Measurements from ENCODE around the gene EVL.

EVL gene

DNA sequence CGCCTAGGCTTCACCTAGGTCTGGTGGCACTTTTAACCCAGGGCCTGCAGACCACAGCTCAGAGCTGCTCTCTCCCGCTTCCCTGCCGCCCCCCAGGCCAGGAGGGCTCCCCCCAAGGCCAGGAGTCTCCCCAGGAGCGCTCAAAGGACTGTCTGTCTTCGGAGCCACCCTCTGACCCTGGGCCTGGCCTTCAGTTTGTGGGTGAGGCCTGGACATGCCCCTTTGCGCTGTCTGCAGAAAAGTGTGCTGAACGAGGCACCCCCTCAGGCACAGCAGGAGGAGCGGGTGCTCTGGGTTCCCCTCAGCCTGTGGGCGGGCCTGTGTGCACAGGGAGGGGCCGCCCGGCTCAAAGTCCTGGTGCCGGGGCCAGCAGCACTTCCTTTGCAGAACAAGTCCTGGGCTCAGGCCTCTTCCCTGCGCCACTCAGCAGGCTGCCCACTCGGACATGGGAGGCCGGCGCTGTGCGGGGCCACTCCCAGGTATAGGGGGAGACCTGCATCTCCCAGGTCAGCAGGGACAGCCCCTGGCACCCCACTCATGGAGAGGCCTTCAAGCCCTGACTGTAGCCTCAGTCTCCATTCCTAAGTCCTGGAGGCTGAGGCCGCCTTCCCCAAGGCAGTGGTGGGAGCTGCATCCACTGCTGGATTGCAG, 79.9 kb downstream of the EVL start:
- no peak for TF ChIP-seq TAF1 (IDR thresholded peaks at IDR 0.05; ENCODE audit: low read depth, low read length)
- TF ChIP-seq POLR2A (IDR thresholded peaks at IDR 0.05; ENCODE audit: low read depth, low read length): no peak
- no peak for TF ChIP-seq POU2F2 (IDR thresholded peaks at IDR 0.05; ENCODE audit: low read depth, low read length)
- TF ChIP-seq SPI1 (IDR thresholded peaks at IDR 0.05; ENCODE audit: low read depth, low read length): no peak
- TF ChIP-seq POLR2AphosphoS5 (IDR thresholded peaks at IDR 0.05; ENCODE audit: low read depth, low read length): no peak
- no peak for TF ChIP-seq PAX5 (IDR thresholded peaks at IDR 0.05; ENCODE audit: insufficient read depth, low read length, severe bottlenecking)
- FAIRE-seq (no peak), DNase-seq (ENCODE audit: insufficient read length, low spot score) (no peak)

DNA sequence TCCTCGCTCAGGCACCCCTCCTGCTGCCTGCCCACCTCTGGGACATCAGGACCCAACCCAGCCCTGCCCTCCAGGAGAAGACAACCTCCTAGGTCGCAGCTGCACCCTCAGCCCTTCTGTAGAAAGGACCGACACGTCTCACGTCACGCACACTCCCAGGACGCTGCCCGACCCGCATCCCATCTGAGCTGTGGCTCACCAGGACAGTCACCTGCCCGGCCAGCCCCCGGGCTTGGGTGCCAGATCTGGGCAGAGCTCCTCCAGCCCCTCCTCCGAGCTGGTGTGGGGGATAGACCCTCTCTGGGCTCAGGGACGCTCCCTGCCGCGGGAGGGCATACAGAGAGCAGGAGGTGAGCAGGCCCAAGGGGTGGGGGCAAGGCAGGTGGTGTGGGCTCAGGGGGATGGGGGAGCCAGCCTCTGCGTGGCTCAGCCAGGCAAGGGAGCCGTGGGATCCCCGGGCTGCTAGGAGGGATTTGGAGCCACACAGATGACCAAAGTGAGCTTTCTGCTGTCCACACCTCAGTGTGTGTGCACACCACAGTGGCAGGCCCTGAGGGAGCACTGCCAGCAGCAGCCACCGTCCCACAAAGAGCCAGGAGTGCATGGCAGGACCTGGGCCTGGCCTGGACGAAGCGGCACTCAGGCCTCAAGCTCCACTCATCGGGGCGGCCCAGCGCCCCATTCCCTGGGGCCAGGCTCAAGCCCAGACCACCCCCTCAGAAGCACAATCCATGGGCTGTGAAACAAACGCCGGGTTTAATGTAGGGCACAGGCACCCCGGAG, 80.7 kb downstream of the EVL start:
- DNase-seq (ENCODE audit: insufficient read length, low spot score) (no peak), FAIRE-seq (no peak)
- TF ChIP-seq TAF1 (IDR thresholded peaks at IDR 0.05; ENCODE audit: low read depth, low read length) (no peak), PAX5 (IDR thresholded peaks at IDR 0.05; ENCODE audit: insufficient read depth, low read length, severe bottlenecking) (no peak), POLR2A (IDR thresholded peaks at IDR 0.05; ENCODE audit: low read depth, low read length) (no peak), POU2F2 (IDR thresholded peaks at IDR 0.05; ENCODE audit: low read depth, low read length) (no peak), SPI1 (IDR thresholded peaks at IDR 0.05; ENCODE audit: low read depth, low read length) (no peak), POLR2AphosphoS5 (IDR thresholded peaks at IDR 0.05; ENCODE audit: low read depth, low read length) (no peak)

DNA sequence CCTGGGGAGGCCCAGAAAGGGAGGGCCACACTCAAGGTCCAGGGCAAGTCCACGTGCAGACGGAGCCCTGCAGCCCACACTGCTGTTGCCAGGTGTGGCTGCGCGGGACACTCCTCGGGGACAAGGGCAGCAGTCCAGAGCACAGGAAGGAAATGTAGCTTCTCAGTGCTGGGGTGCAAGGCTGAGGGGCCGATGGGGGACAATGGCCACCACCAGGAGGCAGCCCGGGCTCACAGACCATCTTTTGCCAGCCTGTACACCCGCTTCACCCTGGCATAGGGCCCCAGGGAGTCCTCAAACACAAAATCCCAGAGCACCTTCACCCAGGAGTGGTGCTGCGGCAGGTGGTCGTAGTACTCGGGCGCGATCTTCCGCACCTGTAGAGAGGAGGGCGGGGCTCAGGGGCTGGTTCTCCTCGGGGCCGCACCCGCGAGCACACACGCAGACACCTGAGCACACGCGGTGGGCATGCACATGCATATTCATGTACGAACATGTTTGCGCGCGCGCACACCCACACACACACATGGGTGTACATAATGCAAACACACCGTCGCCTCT, 81.4 kb downstream of the EVL start:
- peak; percentile 42; the same call in 1 of the 2 replicates for TF ChIP-seq POU2F2 (IDR thresholded peaks at IDR 0.05; ENCODE audit: low read depth, low read length)
- TF ChIP-seq POLR2A (IDR thresholded peaks at IDR 0.05; ENCODE audit: low read depth, low read length): no peak
- no peak for DNase-seq (ENCODE audit: insufficient read length, low spot score)
- FAIRE-seq: no peak

DNA sequence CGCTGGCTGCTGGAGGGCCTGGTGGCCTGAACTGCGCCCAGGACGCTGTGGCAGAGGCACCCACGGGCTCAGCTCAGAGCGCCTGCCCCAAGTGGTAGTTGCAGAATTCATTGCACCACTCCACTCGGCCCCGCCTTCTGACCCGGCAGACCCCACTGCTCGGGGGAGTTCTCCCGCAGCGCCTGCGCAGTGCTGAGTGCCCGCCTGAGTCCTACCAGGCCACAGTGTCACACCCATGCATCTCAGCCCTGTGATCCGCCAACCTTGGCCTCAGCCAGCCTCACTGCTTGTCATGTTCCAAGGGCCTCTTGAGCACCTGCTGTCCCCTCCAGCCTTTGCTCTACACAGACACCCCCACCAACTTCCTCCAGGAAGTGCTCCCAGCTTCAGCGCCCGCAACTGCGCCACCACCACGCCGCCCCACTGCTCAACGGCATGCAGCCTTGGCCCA, 82.0 kb downstream of the EVL start:
- FAIRE-seq: peak; percentile 86
- peak; percentile 65 for DNase-seq (ENCODE audit: insufficient read length, low spot score)
- TF ChIP-seq POU2F2 (IDR thresholded peaks at IDR 0.05; ENCODE audit: low read depth, low read length): no peak
- TF ChIP-seq SPI1 (IDR thresholded peaks at IDR 0.05; ENCODE audit: low read depth, low read length): no peak
- no peak for TF ChIP-seq POLR2AphosphoS5 (IDR thresholded peaks at IDR 0.05; ENCODE audit: low read depth, low read length)
- TF ChIP-seq TAF1 (IDR thresholded peaks at IDR 0.05; ENCODE audit: low read depth, low read length): no peak
- no peak for TF ChIP-seq PAX5 (IDR thresholded peaks at IDR 0.05; ENCODE audit: insufficient read depth, low read length, severe bottlenecking)
- TF ChIP-seq POLR2A (IDR thresholded peaks at IDR 0.05; ENCODE audit: low read depth, low read length): no peak

DNA sequence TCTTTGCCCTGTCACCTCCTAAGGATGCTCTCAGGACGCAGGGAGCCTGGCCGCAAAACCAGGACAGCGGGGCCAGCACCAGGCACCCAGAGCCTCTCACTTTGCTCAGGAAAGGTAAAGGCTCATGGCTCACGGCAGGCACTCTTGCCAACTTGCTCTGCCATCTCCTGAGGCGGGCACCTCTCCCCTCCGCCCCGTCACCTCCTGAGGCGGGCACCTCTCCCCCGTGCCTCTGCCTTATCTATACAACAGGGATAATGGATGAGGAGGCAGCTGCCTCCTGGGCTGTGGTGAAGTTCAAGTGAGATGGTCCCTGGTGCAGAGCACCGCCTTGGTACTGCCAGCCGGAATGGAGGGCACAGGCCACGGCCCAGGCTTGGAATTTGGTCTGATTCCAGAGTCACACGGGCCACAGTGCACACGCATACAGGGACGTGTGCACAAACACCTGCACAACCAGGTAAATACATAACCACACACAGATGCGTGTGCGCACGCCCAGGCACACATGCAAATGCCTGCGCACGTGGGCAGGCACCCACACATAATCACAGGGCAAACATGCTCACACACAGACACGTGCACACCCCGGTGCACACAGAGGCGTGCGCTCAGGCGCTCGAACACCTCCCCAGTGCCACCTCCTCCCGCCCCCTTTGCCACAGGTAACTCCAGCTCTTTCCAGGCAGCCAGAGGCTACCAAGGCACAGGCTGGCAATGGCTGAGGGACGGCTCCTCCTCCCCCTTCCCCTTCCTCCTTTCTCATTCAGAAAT, 82.7 kb downstream of the EVL start:
- TF ChIP-seq POU2F2 (IDR thresholded peaks at IDR 0.05; ENCODE audit: low read depth, low read length): peak; percentile 94
- TF ChIP-seq PAX5 (IDR thresholded peaks at IDR 0.05; ENCODE audit: insufficient read depth, low read length, severe bottlenecking): no peak
- FAIRE-seq: peak; percentile 92
- no peak for DNase-seq (ENCODE audit: insufficient read length, low spot score)

DNA sequence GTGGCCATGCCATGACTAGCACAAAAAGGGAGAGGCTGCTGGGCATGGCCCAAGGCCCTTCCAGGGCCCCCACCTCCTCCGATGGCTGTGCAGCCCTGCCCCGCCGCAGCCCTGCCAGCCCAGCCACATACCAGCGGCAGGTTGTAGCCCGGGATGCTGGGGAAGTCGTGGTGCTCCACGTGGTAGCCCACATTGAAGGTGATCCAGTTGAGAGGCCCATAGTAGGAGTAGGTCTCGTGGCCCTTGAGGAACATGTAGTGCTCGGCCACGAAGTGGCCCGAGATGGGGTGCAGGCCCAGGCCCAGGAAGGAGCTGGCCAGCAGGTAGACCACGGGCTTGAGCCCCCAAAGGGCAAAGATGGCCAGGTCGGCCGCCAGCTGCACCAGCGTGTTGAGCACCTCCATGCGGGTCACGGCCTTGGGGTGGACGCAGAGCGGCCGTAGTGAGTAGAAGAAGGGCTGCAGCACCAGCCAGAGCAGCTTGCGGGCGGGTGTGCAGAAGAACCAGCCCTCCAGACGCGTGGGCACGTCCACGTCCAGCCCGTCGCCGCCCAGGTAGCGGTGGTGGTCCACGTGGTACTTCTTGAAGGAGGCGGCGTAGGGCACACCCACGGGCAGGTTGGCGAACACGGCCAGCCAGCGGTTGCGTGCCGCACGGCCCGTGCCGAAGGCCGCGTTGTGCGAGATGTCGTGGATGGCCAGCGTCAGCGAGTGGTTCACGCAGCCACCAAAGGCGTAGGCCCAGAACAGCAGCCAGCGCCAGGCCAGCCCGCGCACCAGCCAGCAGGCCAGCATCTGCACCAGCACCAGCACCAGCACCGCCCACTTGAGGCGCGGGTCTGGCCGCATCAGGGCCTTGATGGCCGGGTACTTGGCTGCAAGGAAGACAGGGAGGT, 83.9 kb downstream of the EVL start:
- no peak for FAIRE-seq
- no peak for DNase-seq (ENCODE audit: insufficient read length, low spot score)
- TF ChIP-seq PAX5 (IDR thresholded peaks at IDR 0.05; ENCODE audit: insufficient read depth, low read length, severe bottlenecking) (no peak), POLR2A (IDR thresholded peaks at IDR 0.05; ENCODE audit: low read depth, low read length) (no peak), POU2F2 (IDR thresholded peaks at IDR 0.05; ENCODE audit: low read depth, low read length) (no peak), POLR2AphosphoS5 (IDR thresholded peaks at IDR 0.05; ENCODE audit: low read depth, low read length) (no peak), SPI1 (IDR thresholded peaks at IDR 0.05; ENCODE audit: low read depth, low read length) (no peak), TAF1 (IDR thresholded peaks at IDR 0.05; ENCODE audit: low read depth, low read length) (no peak)

- DNase-seq (ENCODE audit: insufficient read length, low spot score) (no peak), FAIRE-seq (no peak)
- TF ChIP-seq SPI1 (IDR thresholded peaks at IDR 0.05; ENCODE audit: low read depth, low read length): no peak
- TF ChIP-seq TAF1 (IDR thresholded peaks at IDR 0.05; ENCODE audit: low read depth, low read length): no peak
- no peak for TF ChIP-seq POLR2AphosphoS5 (IDR thresholded peaks at IDR 0.05; ENCODE audit: low read depth, low read length)
- no peak for TF ChIP-seq PAX5 (IDR thresholded peaks at IDR 0.05; ENCODE audit: insufficient read depth, low read length, severe bottlenecking)
- TF ChIP-seq POU2F2 (IDR thresholded peaks at IDR 0.05; ENCODE audit: low read depth, low read length): no peak
- no peak for TF ChIP-seq POLR2A (IDR thresholded peaks at IDR 0.05; ENCODE audit: low read depth, low read length)
These were observed 84.8 kb downstream of the EVL start for GRCh38 chr14:100149851-100150611.

DNA sequence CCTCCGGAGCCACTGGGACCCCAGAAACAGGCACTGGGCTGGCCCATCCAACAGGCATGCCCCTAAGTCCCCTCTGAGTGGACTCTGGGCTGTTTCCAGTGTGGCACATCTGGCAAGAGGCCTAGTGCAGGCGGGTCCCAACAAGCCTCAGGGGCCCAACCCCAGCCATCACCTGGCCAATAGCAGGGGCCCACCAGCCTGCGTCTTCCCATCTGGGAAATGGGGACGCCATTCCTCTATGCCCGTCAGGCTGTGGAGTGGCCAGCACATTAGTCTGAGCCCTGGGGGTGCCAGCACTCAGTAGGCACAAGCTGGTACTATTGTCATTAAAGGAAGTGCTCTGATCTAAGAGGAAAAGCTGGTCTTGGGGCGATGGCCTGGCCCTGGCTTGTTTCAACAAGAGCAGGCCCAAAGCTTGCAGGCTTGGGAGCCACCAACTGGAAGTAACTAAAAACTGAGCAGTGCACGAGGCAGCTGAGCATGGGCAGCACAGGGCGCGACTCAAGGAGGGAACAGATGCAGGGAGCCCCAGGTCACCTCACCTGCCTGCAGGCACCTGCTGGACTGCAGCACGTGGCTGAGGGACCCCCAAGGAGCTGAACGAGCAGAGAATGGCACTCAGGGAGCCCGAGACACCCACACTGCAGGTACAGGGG, 85.8 kb downstream of the EVL start:
- FAIRE-seq: no peak

More for the DNA sequence above, 85.8 kb downstream of the EVL start:
- no peak for DNase-seq (ENCODE audit: insufficient read length, low spot score)
- TF ChIP-seq PAX5 (IDR thresholded peaks at IDR 0.05; ENCODE audit: insufficient read depth, low read length, severe bottlenecking) (no peak), TAF1 (IDR thresholded peaks at IDR 0.05; ENCODE audit: low read depth, low read length) (no peak), SPI1 (IDR thresholded peaks at IDR 0.05; ENCODE audit: low read depth, low read length) (no peak), POLR2A (IDR thresholded peaks at IDR 0.05; ENCODE audit: low read depth, low read length) (no peak), POU2F2 (IDR thresholded peaks at IDR 0.05; ENCODE audit: low read depth, low read length) (no peak), POLR2AphosphoS5 (IDR thresholded peaks at IDR 0.05; ENCODE audit: low read depth, low read length) (no peak)

Measured in GM12891 (cell line).